NB4 (cell line): ENCODE results near the gene KCTD6.

Experiments used
- MAX ChIP-seq: IDR thresholded peaks from 2 replicates; pipeline ENCODE4 v1.6.1; 2011; ENCODE audit warnings: low read depth, low read length
- MYC ChIP-seq: IDR thresholded peaks from 2 replicates; pipeline ENCODE4 v1.6.1; 2011; ENCODE audit warnings: low read depth, low read length
- POLR2A ChIP-seq: IDR thresholded peaks from 2 replicates; pipeline ENCODE4 v1.6.1; 2011; ENCODE audit warnings: mild to moderate bottlenecking; ENCODE audit not compliant: insufficient read length; ENCODE audit errors: extremely low read depth
- TF ChIP-seq, protein P1 (sequence below): IDR thresholded peaks from one replicate; pipeline ENCODE4 v1.5.1; 2012; ENCODE audit warnings: low read depth, low read length

- TF ChIP-seq, protein P1, sequence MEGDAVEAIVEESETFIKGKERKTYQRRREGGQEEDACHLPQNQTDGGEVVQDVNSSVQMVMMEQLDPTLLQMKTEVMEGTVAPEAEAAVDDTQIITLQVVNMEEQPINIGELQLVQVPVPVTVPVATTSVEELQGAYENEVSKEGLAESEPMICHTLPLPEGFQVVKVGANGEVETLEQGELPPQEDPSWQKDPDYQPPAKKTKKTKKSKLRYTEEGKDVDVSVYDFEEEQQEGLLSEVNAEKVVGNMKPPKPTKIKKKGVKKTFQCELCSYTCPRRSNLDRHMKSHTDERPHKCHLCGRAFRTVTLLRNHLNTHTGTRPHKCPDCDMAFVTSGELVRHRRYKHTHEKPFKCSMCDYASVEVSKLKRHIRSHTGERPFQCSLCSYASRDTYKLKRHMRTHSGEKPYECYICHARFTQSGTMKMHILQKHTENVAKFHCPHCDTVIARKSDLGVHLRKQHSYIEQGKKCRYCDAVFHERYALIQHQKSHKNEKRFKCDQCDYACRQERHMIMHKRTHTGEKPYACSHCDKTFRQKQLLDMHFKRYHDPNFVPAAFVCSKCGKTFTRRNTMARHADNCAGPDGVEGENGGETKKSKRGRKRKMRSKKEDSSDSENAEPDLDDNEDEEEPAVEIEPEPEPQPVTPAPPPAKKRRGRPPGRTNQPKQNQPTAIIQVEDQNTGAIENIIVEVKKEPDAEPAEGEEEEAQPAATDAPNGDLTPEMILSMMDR, result no peak
- no peak for TF ChIP-seq POLR2A
- no peak for TF ChIP-seq MYC
- no peak for TF ChIP-seq MAX
Measured at GRCh38 chr3:58480309-58480708, 11.6 kb upstream of the KCTD6 start.
